K562 (cell line): ENCODE results near the gene TNF. TPM values are rescaled to one million over a fixed set of nuclear protein-coding genes. Genes with fewer than 3 reads are reported as not detected.

Experiments
- ARID4B ChIP-seq: sonication (generic); formaldehyde crosslinking; IDR thresholded peaks from 2 replicates; pipeline ENCODE4 v1.8.0; 2022; ENCODE audit warnings: mild to moderate bottlenecking, missing genetic modification reagents
- CBFA2T3 ChIP-seq: fragments of 450-650 bp; IDR thresholded peaks from 2 replicates; pipeline ENCODE4 v1.6.1; 2017
- HOXB6 ChIP-seq: fragments of 250-450 bp; sonication (Bioruptor Pico); IDR thresholded peaks from 2 replicates; pipeline ENCODE4 v1.5.1; 2022; ENCODE audit warnings: mild to moderate bottlenecking, borderline replicate concordance
- NR2C1 ChIP-seq, 2 experiments: fragments of 450-650 bp; IDR thresholded peaks; 2 replicates each; pipeline ENCODE4 v1.6.1; 2017; ENCODE audit warnings: mild to moderate bottlenecking in 2 of 2, antibody characterized with exemption in 1 of 2, inconsistent platforms in 1 of 2, missing compliant biosample characterization in 1 of 2, missing genetic modification characterization in 1 of 2
- SFPQ ChIP-seq: fragments of 200-400 bp; formaldehyde crosslinking; IDR thresholded peaks from 2 replicates; pipeline ENCODE4 v1.6.1; 2017; ENCODE audit warnings: mild to moderate bottlenecking, low read depth, low read length, moderate library complexity
- TBL1XR1 ChIP-seq, 2 experiments: IDR thresholded peaks; 2 replicates each; pipeline ENCODE4 v1.6.1; 2012; ENCODE audit warnings: improper control_type of control experiment in 2 of 2, low read length in 2 of 2, mild to moderate bottlenecking in 1 of 2
- ZNF24 ChIP-seq: fragments of 450-650 bp; IDR thresholded peaks from 2 replicates; pipeline ENCODE4 v1.6.1; 2016
- ZNF318 ChIP-seq, 2 experiments: fragments of 450-650 bp; IDR thresholded peaks; 2 replicates each; pipeline ENCODE4 v1.6.1; 2016; ENCODE audit warnings: mild to moderate bottlenecking in 2 of 2, borderline replicate concordance in 1 of 2, low read depth in 1 of 2, moderate library complexity in 1 of 2
- polyA plus RNA-seq, 8 experiments: library from polyadenylated mRNA; depleted of rRNA in 4 of 8; stranded (reverse) in 5 of 8; unstranded in 3 of 8; fragments of >200 nt; fragmentation: Nextera tagmentation in 2 of 8; fragmentation: Illumina TruSeq in 1 of 8; extraction: Ambion mirVana in 2 of 8; extraction: Trizol in 1 of 8; gene quantifications; 2 replicates each; pipeline versions ENCODE4 v1.2.1 to v1.2.3, GENCODE V29; 2011 to 2014; ENCODE audit warnings: inconsistent platforms in 1 of 8, missing spikeins in 1 of 8
- total RNA-seq, 7 experiments: library from RNA; depleted of rRNA in 6 of 7; stranded (reverse); fragments of >200 nt in 6 of 7; fragmentation: Illumina TruSeq in 2 of 7; extraction: Trizol in 2 of 7; gene quantifications; 2 replicates each; pipeline versions ENCODE4 v1.2.1 to v1.2.3, GENCODE V29; 2011 to 2021; ENCODE audit warnings: low replicate concordance in 1 of 7

TNF gene
- total and polyA plus RNA-seq, 9 of the 15 experiments (the other 6 are each of a cell fraction or from before 2014, with no cell fraction given) = 0.08 to 0.40 TPM; not detected in 7

GRCh38 chr6:31541658-31542521 is 33.5 kb upstream of the TNF start, which contains the start of gene DDX39B (continued):
- TF ChIP-seq NR2C1 (IDR thresholded peaks at IDR 0.05) = peak; percentile 74; the same call in 1 of the 2 replicates
- TF ChIP-seq NR2C1 (tag; IDR thresholded peaks at IDR 0.05) = peak; percentile 69; the same call in 1 of the 2 replicates
- TF ChIP-seq ZNF24 = peak; percentile 53
- TF ChIP-seq TBL1XR1 (IDR thresholded peaks at IDR 0.05; ENCODE audit: low read length in 2 of 2) = peak; percentile 16 to 63; a peak in 3 of 4 replicates
- no peak for TF ChIP-seq SFPQ
- peak; percentile 14; the same call in 1 of the 2 replicates for TF ChIP-seq ARID4B (CRISPR knock-in tag)
- TF ChIP-seq HOXB6 = no peak
- peak in 1 of 2 experiments; percentile 100; a peak in 2 of 4 replicates for TF ChIP-seq ZNF318 (IDR thresholded peaks at IDR 0.05; ENCODE audit: borderline replicate concordance in 1 of 2, low read depth in 1 of 2)
- TF ChIP-seq CBFA2T3 = no peak
